Thymus (tissue), 11 donors: ENCODE data around the gene RAD21L1. TPM values are rescaled to one million over a fixed set of nuclear protein-coding genes. Genes with fewer than 3 reads are reported as not detected.

Experiments
- DNase-seq, 9 donors: peaks; one replicate each; pipeline ENCODE4 v3.0.0-alpha.2; 2013; ENCODE audit warnings: low spot score in 9 of 9, low read depth in 6 of 9, missing footprints in 1 of 9
- H3K27ac ChIP-seq, 2 donors: one replicate each; pipeline ENCODE4 v1.5.1; 2013; ENCODE audit warnings: control low read depth in 1 of 2, low read depth in 1 of 2, low read length in 1 of 2, mild to moderate bottlenecking in 1 of 2, moderate library complexity in 1 of 2
- H3K27me3 ChIP-seq, 2 donors: one replicate each; pipeline ENCODE4 v1.5.1; 2013; ENCODE audit warnings: low read length in 1 of 2; ENCODE audit not compliant: control insufficient read depth in 2 of 2, insufficient read depth in 1 of 2
- H3K36me3 ChIP-seq, 2 donors: one replicate each; pipeline ENCODE4 v1.5.1; 2013; ENCODE audit warnings: low read length in 1 of 2, mild to moderate bottlenecking in 1 of 2, moderate library complexity in 1 of 2; ENCODE audit not compliant: control insufficient read depth in 2 of 2, insufficient read depth in 2 of 2
- H3K4me1 ChIP-seq, 2 donors: one replicate each; pipeline ENCODE4 v1.5.1; 2013; ENCODE audit warnings: low read length in 2 of 2; ENCODE audit not compliant: control insufficient read depth in 2 of 2, insufficient read depth in 2 of 2
- H3K4me3 ChIP-seq, 2 donors: one replicate each; pipeline ENCODE4 v1.5.1; 2013; ENCODE audit warnings: low read length in 2 of 2, control low read depth in 1 of 2, mild to moderate bottlenecking in 1 of 2
- H3K9me3 ChIP-seq, 2 donors: one replicate each; pipeline ENCODE4 v1.5.1; 2013; ENCODE audit warnings: low read length in 1 of 2, mild to moderate bottlenecking in 1 of 2; ENCODE audit not compliant: control insufficient read depth in 2 of 2, insufficient read depth in 1 of 2
- WGBS: extraction: QIAGEN DNeasy Blood & Tissue Kit; methylation state at CpG from one replicate; pipeline ENCODE4 v1.1.7; 2013; 5-methylcytosine and 5-hydroxymethylcytosine counted together
- polyA plus RNA-seq: library from polyadenylated mRNA; stranded (reverse); fragments of 200-250 nt; gene quantifications from one replicate; pipeline ENCODE4 v1.2.3, GENCODE V29; 2013
- total RNA-seq: library from RNA; stranded (reverse); fragments of 120-200 nt; gene quantifications from one replicate; pipeline ENCODE4 v1.2.4, GENCODE V29; 2013
- donor health status: healthy.

Gene RAD21L1
- total and polyA plus RNA-seq, 2 donors = not detected

GRCh38 chr20:1301031-1301529 lies 75.2 kb downstream of the RAD21L1 start:
- DNase-seq = peak in 4 of 9 donors; percentile 41 to 80 (median 48)
- no peaks in the 10 kb centered on the region for H3K9me3 ChIP-seq
- H3K27ac ChIP-seq = peak overlapping the region; percentile 68 to 76
- peaks cover 4 to 15% of the 10 kb centered on the region in 2 donors for H3K4me1 ChIP-seq
- no peak overlapping the region for H3K4me3 ChIP-seq
- WGBS = 53% methylated on average over 9 of the region's 9 CpGs
- H3K27me3 ChIP-seq = no peaks in the 10 kb centered on the region
- peaks cover 0 to 4% of the 10 kb centered on the region in 2 donors for H3K36me3 ChIP-seq

GRCh38 chr20:1302685-1303541 lies 77.1 kb downstream of the RAD21L1 start:
- peak in 1 of 9 donors; percentile 60 for DNase-seq
- 94% methylated on average over 12 of the region's 12 CpGs for WGBS
- H3K36me3 ChIP-seq = peaks cover 0 to 4% of the 10 kb centered on the region in 2 donors

DNA sequence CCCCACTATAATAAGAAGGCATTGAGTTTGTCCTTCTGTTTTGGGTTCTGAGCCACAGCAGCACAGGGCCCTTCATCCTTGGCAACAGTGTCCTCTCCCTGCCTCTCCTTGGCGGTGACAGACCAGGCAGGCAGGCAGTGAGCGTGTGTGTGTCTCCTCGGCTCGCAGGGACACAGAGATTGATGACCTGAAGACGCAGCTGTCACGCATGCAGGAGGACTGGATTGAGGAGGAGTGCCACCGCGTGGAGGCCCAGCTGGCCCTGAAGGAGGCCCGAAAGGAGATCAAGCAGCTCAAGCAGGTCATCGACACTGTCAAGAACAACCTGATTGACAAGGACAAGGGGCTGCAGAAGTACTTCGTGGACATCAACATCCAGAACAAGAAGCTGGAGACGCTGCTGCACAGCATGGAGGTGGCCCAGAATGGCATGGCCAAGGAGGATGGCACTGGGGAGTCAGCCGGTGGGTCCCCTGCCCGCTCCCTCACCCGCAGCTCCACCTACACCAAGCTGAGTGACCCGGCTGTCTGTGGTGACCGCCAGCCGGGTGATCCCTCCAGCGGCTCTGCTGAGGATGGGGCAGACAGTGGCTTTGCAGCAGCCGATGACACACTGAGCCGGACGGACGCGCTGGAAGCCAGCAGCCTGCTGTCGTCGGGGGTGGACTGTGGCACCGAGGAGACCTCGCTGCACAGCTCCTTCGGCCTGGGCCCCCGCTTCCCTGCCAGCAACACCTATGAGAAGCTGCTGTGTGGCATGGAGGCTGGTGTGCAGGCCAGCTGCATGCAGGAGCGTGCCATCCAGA lies 79.1 kb downstream of the RAD21L1 start:
- Histone ChIP-seq H3K27me3 (no peaks in the 10 kb centered on the region), H3K4me3 (no peak overlapping the region), H3K27ac (no peak overlapping the region), H3K36me3 (peaks cover 0 to 4% of the 10 kb centered on the region in 2 donors), H3K4me1 (peaks cover 4 to 10% of the 10 kb centered on the region in 2 donors), H3K9me3 (no peaks in the 10 kb centered on the region)
- 95% methylated on average over 31 of the region's 31 CpGs for WGBS
- DNase-seq = no peak

More at GRCh38 chr20:1302685-1303541, 77.1 kb downstream of the RAD21L1 start:
- H3K9me3 ChIP-seq = no peaks in the 10 kb centered on the region
- H3K4me3 ChIP-seq = no peak overlapping the region
- H3K4me1 ChIP-seq = peaks cover 4 to 15% of the 10 kb centered on the region in 2 donors
- H3K27me3 ChIP-seq = no peaks in the 10 kb centered on the region
- H3K27ac ChIP-seq = no peak overlapping the region

Other genes starting within 250 kb of the RAD21L1 start
- not detected for gene RSPO4, start 223.7 kb upstream of the RAD21L1 start, total RNA-seq
- gene RSPO4, start 223.7 kb upstream of the RAD21L1 start, polyA plus RNA-seq = 0.09 TPM
- gene PSMF1, start 107.4 kb upstream of the RAD21L1 start, total RNA-seq = 30.0 TPM
- 47.3 TPM for gene PSMF1, start 107.4 kb upstream of the RAD21L1 start, polyA plus RNA-seq
- gene TMEM74B, start 41.1 kb upstream of the RAD21L1 start, total RNA-seq = 0.47 TPM
- gene TMEM74B, start 41.1 kb upstream of the RAD21L1 start, polyA plus RNA-seq = 1.3 TPM
- gene C20orf202, start 22.6 kb upstream of the RAD21L1 start, total RNA-seq = 0.09 TPM
- gene C20orf202, start 22.6 kb upstream of the RAD21L1 start, polyA plus RNA-seq = 0.27 TPM
- gene SNPH, start 40.2 kb downstream of the RAD21L1 start, total RNA-seq = 0.71 TPM
- gene SNPH, start 40.2 kb downstream of the RAD21L1 start, polyA plus RNA-seq = 2.2 TPM
- 2.1 TPM for gene SDCBP2, start 103.1 kb downstream of the RAD21L1 start, total RNA-seq
- 8.6 TPM for gene SDCBP2, start 103.1 kb downstream of the RAD21L1 start, polyA plus RNA-seq
- gene FKBP1A, start 167.0 kb downstream of the RAD21L1 start, total RNA-seq = 93.4 TPM
- gene FKBP1A, start 167.0 kb downstream of the RAD21L1 start, polyA plus RNA-seq = 223 TPM
- 36.1 TPM for gene NSFL1C, start 240.8 kb downstream of the RAD21L1 start, total RNA-seq
- gene NSFL1C, start 240.8 kb downstream of the RAD21L1 start, polyA plus RNA-seq = 48.0 TPM